Measurements from ENCODE around the gene RB1.
"Not testable (repeated sequence)": the region's sequence is repeated elsewhere in the genome, so short reads cannot be mapped to it uniquely, and the experiment has no call there.

Gene RB1

DNA sequence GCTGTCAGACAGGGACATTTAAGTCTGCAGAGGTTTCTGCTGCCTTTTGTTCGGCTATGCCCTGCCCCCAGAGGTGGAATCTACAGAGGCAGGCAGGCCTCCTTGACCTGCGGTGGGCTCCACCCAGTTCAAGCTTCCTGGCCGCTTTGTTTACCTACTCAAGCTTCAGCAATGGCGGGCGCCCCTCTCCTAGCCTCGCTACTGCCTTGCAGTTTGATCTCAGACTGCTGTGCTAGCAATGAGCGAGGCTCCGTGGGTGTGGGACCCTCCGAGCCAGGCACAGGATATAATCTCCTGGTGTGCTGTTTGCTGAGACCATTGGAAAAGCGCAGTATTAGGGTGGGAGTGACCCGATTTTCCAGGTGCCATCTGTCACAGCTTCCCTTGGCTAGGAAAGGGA is 35.6 kb downstream of the RB1 start:
- not testable (repeated sequence) for H3K9me3 ChIP-seq (ENCODE audit: control insufficient read depth in 2 of 2, low read length in 2 of 2); H3K4me1 ChIP-seq (ENCODE audit: control insufficient read depth in 2 of 2, insufficient read depth in 2 of 2, low read length in 2 of 2); H3K27me3 ChIP-seq (ENCODE audit: control insufficient read depth in 2 of 2, insufficient read depth in 2 of 2, low read length in 2 of 2); H3K4me3 ChIP-seq (ENCODE audit: low read length in 2 of 2); H3K27ac ChIP-seq (ENCODE audit: low read depth in 2 of 2, low read length in 2 of 2); H3K36me3 ChIP-seq (ENCODE audit: control insufficient read depth in 2 of 2, insufficient read depth in 2 of 2, low read length in 2 of 2); H3K9ac ChIP-seq (ENCODE audit: low read depth in 1 of 2, low read length in 2 of 2)

DNA sequence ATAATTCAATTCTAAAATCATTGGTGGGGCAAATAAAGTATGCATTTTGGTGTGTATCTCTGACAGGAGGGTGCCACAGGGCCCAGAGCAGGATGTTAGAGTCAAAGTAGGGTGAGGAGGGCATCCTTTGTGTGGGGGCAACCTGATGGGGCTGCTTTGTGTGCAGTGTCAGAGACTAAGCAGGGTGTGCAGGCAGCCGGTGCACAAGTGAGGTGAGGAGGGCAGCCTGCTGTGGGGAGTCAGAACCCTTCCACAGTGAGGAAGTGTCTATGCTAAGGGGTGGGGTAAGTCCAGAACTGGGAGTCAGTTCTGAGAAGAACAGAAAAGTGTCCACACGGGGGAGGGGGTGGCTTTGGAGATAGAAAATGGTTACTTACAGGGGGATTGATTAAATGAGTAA is 40.7 kb downstream of the RB1 start:
- Histone ChIP-seq H3K4me1 (ENCODE audit: control insufficient read depth in 2 of 2, insufficient read depth in 2 of 2, low read length in 2 of 2) (no peaks in the 10 kb centered on the region), H3K36me3 (ENCODE audit: control insufficient read depth in 2 of 2, insufficient read depth in 2 of 2, low read length in 2 of 2) (peaks cover 2 to 6% of the 10 kb centered on the region in 2 donors), H3K4me3 (ENCODE audit: low read length in 2 of 2) (no peak overlapping the region), H3K9me3 (ENCODE audit: control insufficient read depth in 2 of 2, low read length in 2 of 2) (no peaks in the 10 kb centered on the region), H3K27ac (ENCODE audit: low read depth in 2 of 2, low read length in 2 of 2) (no peak overlapping the region), H3K27me3 (ENCODE audit: control insufficient read depth in 2 of 2, insufficient read depth in 2 of 2, low read length in 2 of 2) (no peaks in the 10 kb centered on the region), H3K9ac (ENCODE audit: low read depth in 1 of 2, low read length in 2 of 2) (no peak overlapping the region)

DNA sequence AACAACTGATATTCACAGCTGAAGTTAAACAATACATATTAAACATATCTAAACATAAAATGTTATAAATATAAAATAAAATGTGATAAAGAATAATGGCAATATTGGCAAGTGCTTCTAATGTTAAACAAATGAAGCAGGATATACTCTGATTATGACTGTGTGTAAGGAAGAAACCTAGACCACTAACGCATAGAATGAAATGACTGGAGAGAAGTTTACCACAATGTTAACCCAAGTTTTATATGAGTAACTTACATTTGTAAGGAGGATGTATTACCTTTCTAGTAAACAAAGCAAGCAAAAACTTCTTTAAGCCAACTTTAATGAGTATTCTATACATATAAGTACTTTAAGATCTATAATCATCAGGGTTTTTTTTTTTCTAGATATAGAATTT is 43.0 kb downstream of the RB1 start:
- peaks cover 4 to 11% of the 10 kb centered on the region in 2 donors for H3K36me3 ChIP-seq (ENCODE audit: control insufficient read depth in 2 of 2, insufficient read depth in 2 of 2, low read length in 2 of 2)
- no peaks in the 10 kb centered on the region for H3K4me1 ChIP-seq (ENCODE audit: control insufficient read depth in 2 of 2, insufficient read depth in 2 of 2, low read length in 2 of 2)
- H3K4me3 ChIP-seq (ENCODE audit: low read length in 2 of 2) = no peak overlapping the region
- no peaks in the 10 kb centered on the region for H3K9me3 ChIP-seq (ENCODE audit: control insufficient read depth in 2 of 2, low read length in 2 of 2)
- H3K27me3 ChIP-seq (ENCODE audit: control insufficient read depth in 2 of 2, insufficient read depth in 2 of 2, low read length in 2 of 2) = no peaks in the 10 kb centered on the region
- H3K27ac ChIP-seq (ENCODE audit: low read depth in 2 of 2, low read length in 2 of 2) = no peak overlapping the region
- no peak overlapping the region for H3K9ac ChIP-seq (ENCODE audit: low read depth in 1 of 2, low read length in 2 of 2)

DNA sequence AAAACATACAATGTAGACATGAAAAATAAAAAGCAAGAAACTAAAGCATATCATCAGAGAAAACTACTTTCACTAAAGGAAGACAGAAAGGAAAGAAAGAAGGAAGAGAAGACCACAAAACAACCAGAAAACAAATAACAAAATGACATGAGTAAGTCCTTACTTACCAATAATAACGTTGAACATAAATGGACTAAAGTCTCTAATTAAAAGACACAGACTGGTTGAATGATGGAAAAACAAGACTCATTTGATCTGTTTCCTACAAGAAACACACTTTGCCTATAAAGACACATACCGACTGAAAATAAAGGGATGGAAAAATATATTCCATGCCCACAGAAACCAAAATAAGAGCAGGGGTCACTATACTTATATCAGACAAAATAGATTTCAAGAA is 46.0 kb downstream of the RB1 start:
- peaks cover 4 to 11% of the 10 kb centered on the region in 2 donors for H3K36me3 ChIP-seq (ENCODE audit: control insufficient read depth in 2 of 2, insufficient read depth in 2 of 2, low read length in 2 of 2)
- no peak overlapping the region for H3K9ac ChIP-seq (ENCODE audit: low read depth in 1 of 2, low read length in 2 of 2)
- H3K4me1 ChIP-seq (ENCODE audit: control insufficient read depth in 2 of 2, insufficient read depth in 2 of 2, low read length in 2 of 2) = no peaks in the 10 kb centered on the region

DNA sequence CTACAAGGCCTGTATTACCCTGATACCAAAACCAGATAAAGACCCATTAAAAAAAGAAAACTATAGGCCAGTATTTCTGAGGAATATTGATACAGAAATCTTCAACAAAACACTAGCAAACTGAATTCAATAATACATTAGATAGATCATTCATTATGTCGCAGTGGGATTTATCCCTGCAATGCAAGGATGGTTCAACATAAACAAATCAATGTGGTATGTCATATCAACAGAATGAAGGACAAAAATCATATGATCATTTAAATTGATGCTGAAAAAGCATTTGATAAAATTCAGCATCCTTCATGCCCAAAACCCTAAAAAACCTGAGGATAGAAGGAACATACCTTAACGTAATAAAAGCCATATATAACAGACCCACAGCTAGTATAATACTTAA is 50.0 kb downstream of the RB1 start:
- Histone ChIP-seq H3K4me3 (ENCODE audit: low read length in 2 of 2) (no peak overlapping the region), H3K4me1 (ENCODE audit: control insufficient read depth in 2 of 2, insufficient read depth in 2 of 2, low read length in 2 of 2) (no peaks in the 10 kb centered on the region), H3K9me3 (ENCODE audit: control insufficient read depth in 2 of 2, low read length in 2 of 2) (no peaks in the 10 kb centered on the region), H3K9ac (ENCODE audit: low read depth in 1 of 2, low read length in 2 of 2) (no peak overlapping the region), H3K36me3 (ENCODE audit: control insufficient read depth in 2 of 2, insufficient read depth in 2 of 2, low read length in 2 of 2) (peaks cover 4 to 7% of the 10 kb centered on the region in 2 donors), H3K27me3 (ENCODE audit: control insufficient read depth in 2 of 2, insufficient read depth in 2 of 2, low read length in 2 of 2) (no peaks in the 10 kb centered on the region), H3K27ac (ENCODE audit: low read depth in 2 of 2, low read length in 2 of 2) (no peak overlapping the region)

More for the DNA sequence above, 46.0 kb downstream of the RB1 start:
- Histone ChIP-seq H3K27me3 (ENCODE audit: control insufficient read depth in 2 of 2, insufficient read depth in 2 of 2, low read length in 2 of 2) (no peaks in the 10 kb centered on the region), H3K9me3 (ENCODE audit: control insufficient read depth in 2 of 2, low read length in 2 of 2) (no peaks in the 10 kb centered on the region), H3K4me3 (ENCODE audit: low read length in 2 of 2) (no peak overlapping the region), H3K27ac (ENCODE audit: low read depth in 2 of 2, low read length in 2 of 2) (no peak overlapping the region)

DNA sequence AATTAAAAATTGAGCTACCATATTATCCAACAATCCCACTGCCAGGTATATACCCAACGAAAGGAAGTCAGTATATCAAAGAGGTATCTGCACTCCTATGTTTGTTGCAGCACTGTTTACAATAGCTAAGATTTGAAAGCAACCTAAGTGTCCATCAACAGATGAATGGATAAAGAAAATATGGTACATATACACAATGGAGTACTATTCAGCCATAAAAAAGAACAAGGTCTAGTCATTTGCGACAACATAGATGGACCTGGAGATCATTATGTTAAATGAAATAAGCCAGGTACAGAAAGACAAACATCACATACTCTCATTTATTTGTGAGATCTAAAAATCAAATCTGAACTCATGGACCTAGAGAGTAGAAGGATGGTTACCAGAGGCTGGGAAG is 52.0 kb downstream of the RB1 start:
- not testable (repeated sequence) for H3K27ac ChIP-seq (ENCODE audit: low read depth in 2 of 2, low read length in 2 of 2); H3K36me3 ChIP-seq (ENCODE audit: control insufficient read depth in 2 of 2, insufficient read depth in 2 of 2, low read length in 2 of 2); H3K9me3 ChIP-seq (ENCODE audit: control insufficient read depth in 2 of 2, low read length in 2 of 2); H3K4me1 ChIP-seq (ENCODE audit: control insufficient read depth in 2 of 2, insufficient read depth in 2 of 2, low read length in 2 of 2); H3K27me3 ChIP-seq (ENCODE audit: control insufficient read depth in 2 of 2, insufficient read depth in 2 of 2, low read length in 2 of 2); H3K4me3 ChIP-seq (ENCODE audit: low read length in 2 of 2); H3K9ac ChIP-seq (ENCODE audit: low read depth in 1 of 2, low read length in 2 of 2)

DNA sequence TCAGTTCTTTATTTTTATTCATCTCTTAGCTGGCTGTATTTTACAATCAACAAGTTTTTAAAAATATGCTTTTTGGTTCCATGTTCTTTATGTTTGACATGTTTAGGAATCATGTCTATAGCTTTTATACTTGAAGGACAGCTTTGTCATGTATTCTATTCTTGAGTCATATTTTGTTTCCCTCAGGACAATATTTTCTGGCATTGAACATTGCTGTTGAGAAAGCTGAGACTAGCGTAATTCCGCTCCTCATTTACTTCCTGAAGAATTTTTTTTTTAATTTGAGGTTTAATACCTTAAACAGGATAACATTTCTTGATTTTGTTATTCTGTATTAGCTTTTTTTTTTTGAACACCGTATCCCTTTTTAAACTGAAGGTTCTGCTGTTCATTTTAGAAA is 53.2 kb downstream of the RB1 start:
- no peaks in the 10 kb centered on the region for H3K9me3 ChIP-seq (ENCODE audit: control insufficient read depth in 2 of 2, low read length in 2 of 2)
- H3K4me3 ChIP-seq (ENCODE audit: low read length in 2 of 2) = no peak overlapping the region
- no peak overlapping the region for H3K9ac ChIP-seq (ENCODE audit: low read depth in 1 of 2, low read length in 2 of 2)
- no peaks in the 10 kb centered on the region for H3K4me1 ChIP-seq (ENCODE audit: control insufficient read depth in 2 of 2, insufficient read depth in 2 of 2, low read length in 2 of 2)
- H3K27ac ChIP-seq (ENCODE audit: low read depth in 2 of 2, low read length in 2 of 2) = no peak overlapping the region
- H3K27me3 ChIP-seq (ENCODE audit: control insufficient read depth in 2 of 2, insufficient read depth in 2 of 2, low read length in 2 of 2) = no peaks in the 10 kb centered on the region
- H3K36me3 ChIP-seq (ENCODE audit: control insufficient read depth in 2 of 2, insufficient read depth in 2 of 2, low read length in 2 of 2) = no peaks in the 10 kb centered on the region

DNA sequence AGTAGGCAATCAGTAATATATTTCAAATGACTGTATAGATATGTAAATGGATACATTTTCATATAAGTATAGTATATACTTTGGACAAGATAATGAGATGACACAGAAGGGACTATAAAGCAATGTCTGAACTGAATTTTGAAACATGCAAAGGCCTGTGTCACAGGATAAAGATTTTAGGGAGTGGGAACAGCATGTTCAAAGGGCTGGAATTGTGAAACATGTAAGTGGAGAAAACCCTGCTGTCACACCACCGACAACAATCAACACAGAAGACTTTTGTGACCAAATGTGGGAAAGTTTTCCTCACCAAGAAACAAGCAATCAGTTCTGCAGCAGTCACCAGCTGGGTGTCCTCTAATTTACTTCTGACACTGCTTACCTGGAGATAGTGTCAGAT is 66.4 kb downstream of the RB1 start:
- Histone ChIP-seq H3K4me3 (ENCODE audit: low read length in 2 of 2) (no peak overlapping the region), H3K4me1 (ENCODE audit: control insufficient read depth in 2 of 2, insufficient read depth in 2 of 2, low read length in 2 of 2) (no peaks in the 10 kb centered on the region), H3K36me3 (ENCODE audit: control insufficient read depth in 2 of 2, insufficient read depth in 2 of 2, low read length in 2 of 2) (peaks cover 0 to 6% of the 10 kb centered on the region in 2 donors), H3K27ac (ENCODE audit: low read depth in 2 of 2, low read length in 2 of 2) (no peak overlapping the region), H3K27me3 (ENCODE audit: control insufficient read depth in 2 of 2, insufficient read depth in 2 of 2, low read length in 2 of 2) (no peaks in the 10 kb centered on the region), H3K9me3 (ENCODE audit: control insufficient read depth in 2 of 2, low read length in 2 of 2) (no peaks in the 10 kb centered on the region), H3K9ac (ENCODE audit: low read depth in 1 of 2, low read length in 2 of 2) (no peak overlapping the region)

DNA sequence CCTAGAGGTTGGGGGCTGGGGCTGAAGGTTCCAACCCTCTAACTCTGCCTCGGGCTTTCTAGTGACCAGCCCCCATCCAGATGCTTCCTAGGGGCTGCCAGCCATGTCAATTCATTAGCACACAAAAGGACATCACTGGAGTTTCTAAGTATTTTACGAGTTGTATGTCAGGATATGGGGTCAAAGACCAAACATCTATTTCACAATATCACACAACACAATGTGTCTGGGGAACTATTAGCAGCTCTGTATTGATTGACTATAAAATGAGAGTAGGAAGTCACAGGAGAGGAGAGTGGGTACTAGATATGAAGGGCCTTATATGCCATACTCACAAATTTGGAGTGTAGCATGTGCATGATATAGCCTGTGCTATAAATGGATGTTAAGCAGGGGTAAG is 67.3 kb downstream of the RB1 start:
- Histone ChIP-seq H3K9me3 (ENCODE audit: control insufficient read depth in 2 of 2, low read length in 2 of 2) (no peaks in the 10 kb centered on the region), H3K27ac (ENCODE audit: low read depth in 2 of 2, low read length in 2 of 2) (no peak overlapping the region), H3K9ac (ENCODE audit: low read depth in 1 of 2, low read length in 2 of 2) (no peak overlapping the region), H3K36me3 (ENCODE audit: control insufficient read depth in 2 of 2, insufficient read depth in 2 of 2, low read length in 2 of 2) (peaks cover 0 to 6% of the 10 kb centered on the region in 2 donors), H3K4me3 (ENCODE audit: low read length in 2 of 2) (no peak overlapping the region), H3K4me1 (ENCODE audit: control insufficient read depth in 2 of 2, insufficient read depth in 2 of 2, low read length in 2 of 2) (no peaks in the 10 kb centered on the region), H3K27me3 (ENCODE audit: control insufficient read depth in 2 of 2, insufficient read depth in 2 of 2, low read length in 2 of 2) (no peaks in the 10 kb centered on the region)

DNA sequence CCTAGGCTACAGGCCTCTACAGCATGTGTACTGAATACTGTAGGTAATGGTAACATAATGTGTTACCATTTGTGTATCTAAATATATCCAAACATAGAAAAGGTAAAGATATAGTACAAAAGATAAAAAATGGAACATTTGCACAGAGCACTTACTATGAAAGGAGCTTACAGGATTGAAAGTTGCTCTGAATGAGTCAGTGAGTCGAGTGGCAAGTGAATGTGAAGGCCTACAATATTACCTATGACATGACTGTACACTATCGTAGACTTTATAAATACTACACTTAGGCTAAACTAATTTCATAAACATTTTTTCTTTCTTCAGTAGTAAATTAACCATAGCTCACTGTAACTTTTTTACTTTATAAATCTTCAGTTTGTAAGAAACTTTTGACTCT is 74.3 kb downstream of the RB1 start:
- Histone ChIP-seq H3K27ac (ENCODE audit: low read depth in 2 of 2, low read length in 2 of 2) (no peak overlapping the region), H3K36me3 (ENCODE audit: control insufficient read depth in 2 of 2, insufficient read depth in 2 of 2, low read length in 2 of 2) (peaks cover 6 to 7% of the 10 kb centered on the region in 2 donors), H3K4me3 (ENCODE audit: low read length in 2 of 2) (no peak overlapping the region), H3K9ac (ENCODE audit: low read depth in 1 of 2, low read length in 2 of 2) (no peak overlapping the region), H3K9me3 (ENCODE audit: control insufficient read depth in 2 of 2, low read length in 2 of 2) (no peaks in the 10 kb centered on the region), H3K27me3 (ENCODE audit: control insufficient read depth in 2 of 2, insufficient read depth in 2 of 2, low read length in 2 of 2) (no peaks in the 10 kb centered on the region), H3K4me1 (ENCODE audit: control insufficient read depth in 2 of 2, insufficient read depth in 2 of 2, low read length in 2 of 2) (no peaks in the 10 kb centered on the region)

DNA sequence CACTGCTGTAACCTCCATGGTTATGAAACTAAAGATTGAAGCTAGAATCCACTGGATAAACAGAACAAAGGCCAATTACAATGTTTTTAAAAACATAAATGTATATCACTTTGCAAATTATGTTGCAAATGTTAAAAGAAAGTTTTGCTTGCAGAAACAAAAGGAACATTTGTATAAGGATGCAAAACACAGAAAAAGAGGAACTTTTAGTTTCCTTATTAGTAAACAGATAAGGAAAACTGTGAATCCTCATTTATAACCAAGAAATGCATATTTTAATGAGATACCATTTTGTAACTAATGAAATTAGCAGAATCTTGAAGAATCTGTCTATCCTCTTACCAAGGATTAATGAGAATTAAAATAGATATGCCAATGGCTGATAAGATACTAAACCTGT is 77.0 kb downstream of the RB1 start:
- Histone ChIP-seq H3K9ac (ENCODE audit: low read depth in 1 of 2, low read length in 2 of 2) (no peak overlapping the region), H3K36me3 (ENCODE audit: control insufficient read depth in 2 of 2, insufficient read depth in 2 of 2, low read length in 2 of 2) (peaks cover 0 to 7% of the 10 kb centered on the region in 2 donors), H3K27me3 (ENCODE audit: control insufficient read depth in 2 of 2, insufficient read depth in 2 of 2, low read length in 2 of 2) (no peaks in the 10 kb centered on the region), H3K9me3 (ENCODE audit: control insufficient read depth in 2 of 2, low read length in 2 of 2) (no peaks in the 10 kb centered on the region), H3K4me3 (ENCODE audit: low read length in 2 of 2) (no peak overlapping the region), H3K27ac (ENCODE audit: low read depth in 2 of 2, low read length in 2 of 2) (no peak overlapping the region), H3K4me1 (ENCODE audit: control insufficient read depth in 2 of 2, insufficient read depth in 2 of 2, low read length in 2 of 2) (no peaks in the 10 kb centered on the region)

Measured in mucosa of rectum (tissue), 2 donors.